Naive B cell (primary cell): Measurements from ENCODE around the gene SPTSSB. TPM values are rescaled to one million over a fixed set of nuclear protein-coding genes. Genes with fewer than 3 reads are reported as not detected.

ENCODE experiments used
- ATAC-seq, 2 donors: fragments of 150-1000 bp; cut with Tn5 transposase; 2 replicates each; pipeline ENCODE4 v1.10.0; 2021; ENCODE audit warnings: low read depth in 2 of 2, mild to moderate bottlenecking in 2 of 2, moderate library complexity in 2 of 2
- DNase-seq: peaks from one replicate; pipeline ENCODE4 v3.0.0; 2022
- H3K27ac Mint-ChIP-seq, 6 donors: one replicate each; pipeline ENCODE4 v1.8.0; 2020 to 2022; ENCODE audit warnings: mild to moderate bottlenecking in 6 of 6, mixed read lengths in 6 of 6, moderate library complexity in 5 of 6, inconsistent platforms in 2 of 6
- H3K27me3 Mint-ChIP-seq, 3 donors: one replicate each; pipeline ENCODE4 v1.8.0; 2021 to 2022; ENCODE audit warnings: mixed read lengths in 3 of 3, mild to moderate bottlenecking in 1 of 3
- H3K36me3 Mint-ChIP-seq, 2 donors: one replicate each; pipeline ENCODE4 v1.8.0; 2020 to 2022; ENCODE audit warnings: mixed read lengths in 2 of 2, inconsistent platforms in 1 of 2, mild to moderate bottlenecking in 1 of 2
- H3K4me1 Mint-ChIP-seq, 3 donors: one replicate each; pipeline ENCODE4 v1.8.0; 2020 to 2022; ENCODE audit warnings: mixed read lengths in 3 of 3, inconsistent platforms in 1 of 3, mild to moderate bottlenecking in 1 of 3, moderate library complexity in 1 of 3
- H3K4me3 Mint-ChIP-seq, 8 donors: one replicate each; pipeline ENCODE4 v1.8.0; 2020 to 2022; ENCODE audit warnings: mild to moderate bottlenecking in 8 of 8, mixed read lengths in 8 of 8, moderate library complexity in 8 of 8, inconsistent platforms in 2 of 8
- H3K9me3 Mint-ChIP-seq, 7 donors: one replicate each; pipeline ENCODE4 v1.8.0; 2020 to 2022; ENCODE audit warnings: mixed read lengths in 7 of 7, mild to moderate bottlenecking in 5 of 7, inconsistent platforms in 2 of 7, moderate library complexity in 1 of 7
- polyA plus RNA-seq, 6 donors: library from polyadenylated mRNA; unstranded; fragments of 300-500 nt; fragmentation: Illumina TruSeq; gene quantifications; one replicate each; pipeline ENCODE4 v1.2.3, GENCODE V29; 2021; ENCODE audit warnings: low read depth in 6 of 6

SPTSSB gene
- polyA plus RNA-seq, 6 donors from 2014 or later, result 0.23 TPM; not detected in 5

GRCh38 chr3:161343986-161344385 lies 27.3 kb downstream of the SPTSSB start:
- no peaks in the 10 kb centered on the region for H3K36me3 Mint-ChIP-seq
- H3K9me3 Mint-ChIP-seq, result peaks cover 0 to 2% (median 0%) of the 10 kb centered on the region in 7 donors
- DNase-seq, result no peak
- H3K27me3 Mint-ChIP-seq, result peaks cover 8 to 28% (median 14%) of the 10 kb centered on the region in 3 donors
- no peak overlapping the region for H3K4me3 Mint-ChIP-seq
- H3K27ac Mint-ChIP-seq, result no peak overlapping the region
- no peak for ATAC-seq
- H3K4me1 Mint-ChIP-seq, result no peaks in the 10 kb centered on the region

GRCh38 chr3:161343540-161343939 lies 27.8 kb downstream of the SPTSSB start:
- no peaks in the 10 kb centered on the region for H3K4me1 Mint-ChIP-seq
- H3K9me3 Mint-ChIP-seq, result peaks cover 0 to 2% (median 0%) of the 10 kb centered on the region in 7 donors
- H3K36me3 Mint-ChIP-seq, result no peaks in the 10 kb centered on the region
- H3K27me3 Mint-ChIP-seq, result peaks cover 8 to 26% (median 15%) of the 10 kb centered on the region in 3 donors
- H3K4me3 Mint-ChIP-seq, result no peak overlapping the region
- ATAC-seq (no peak), DNase-seq (no peak)
- H3K27ac Mint-ChIP-seq, result no peak overlapping the region

GRCh38 chr3:161342629-161343028 lies 28.7 kb downstream of the SPTSSB start:
- Mint-ChIP-seq H3K27ac (no peak overlapping the region), H3K36me3 (no peaks in the 10 kb centered on the region), H3K27me3 (peaks cover 8 to 26% (median 12%) of the 10 kb centered on the region in 3 donors), H3K4me3 (no peak overlapping the region), H3K4me1 (no peaks in the 10 kb centered on the region), H3K9me3 (peaks cover 0 to 2% (median 0%) of the 10 kb centered on the region in 7 donors)
- DNase-seq (no peak), ATAC-seq (no peak)

- DNase-seq (no peak), ATAC-seq (no peak)
- H3K4me1 Mint-ChIP-seq, result no peaks in the 10 kb centered on the region
- no peak overlapping the region for H3K27ac Mint-ChIP-seq
- H3K27me3 Mint-ChIP-seq, result peaks cover 12 to 16% (median 14%) of the 10 kb centered on the region in 3 donors
- no peaks in the 10 kb centered on the region for H3K36me3 Mint-ChIP-seq
- no peak overlapping the region for H3K4me3 Mint-ChIP-seq
- H3K9me3 Mint-ChIP-seq, result peaks cover 0 to 8% (median 0%) of the 10 kb centered on the region in 7 donors
These were observed 31.5 kb downstream of the SPTSSB start for GRCh38 chr3:161339517-161340500.

- no peak for DNase-seq
- peaks cover 12 to 16% (median 13%) of the 10 kb centered on the region in 3 donors for H3K27me3 Mint-ChIP-seq
- no peak for ATAC-seq
- H3K4me3 Mint-ChIP-seq, result no peak overlapping the region
- H3K27ac Mint-ChIP-seq, result no peak overlapping the region
- no peaks in the 10 kb centered on the region for H3K36me3 Mint-ChIP-seq
- H3K4me1 Mint-ChIP-seq, result no peaks in the 10 kb centered on the region
- peaks cover 0 to 8% (median 0%) of the 10 kb centered on the region in 7 donors for H3K9me3 Mint-ChIP-seq
These were observed 34.0 kb downstream of the SPTSSB start for GRCh38 chr3:161337311-161337710.

GRCh38 chr3:161336661-161337060 lies 34.7 kb downstream of the SPTSSB start:
- H3K4me1 Mint-ChIP-seq, result no peaks in the 10 kb centered on the region
- no peak overlapping the region for H3K27ac Mint-ChIP-seq
- H3K9me3 Mint-ChIP-seq, result peaks cover 0 to 8% (median 0%) of the 10 kb centered on the region in 7 donors
- ATAC-seq (no peak), DNase-seq (no peak)
- H3K4me3 Mint-ChIP-seq, result no peak overlapping the region
- H3K36me3 Mint-ChIP-seq, result no peaks in the 10 kb centered on the region
- H3K27me3 Mint-ChIP-seq, result peaks cover 12 to 16% (median 12%) of the 10 kb centered on the region in 3 donors

- H3K27me3 Mint-ChIP-seq, result peaks cover 11 to 26% (median 24%) of the 10 kb centered on the region in 3 donors
- H3K4me3 Mint-ChIP-seq, result no peak overlapping the region
- no peaks in the 10 kb centered on the region for H3K36me3 Mint-ChIP-seq
- H3K27ac Mint-ChIP-seq, result no peak overlapping the region
- ATAC-seq (no peak), DNase-seq (no peak)
- no peaks in the 10 kb centered on the region for H3K4me1 Mint-ChIP-seq
- H3K9me3 Mint-ChIP-seq, result peaks cover 0 to 8% (median 0%) of the 10 kb centered on the region in 7 donors
These were observed 37.6 kb downstream of the SPTSSB start for GRCh38 chr3:161333696-161334095.

- Mint-ChIP-seq H3K27me3 (peaks cover 15 to 26% (median 24%) of the 10 kb centered on the region in 3 donors), H3K27ac (no peak overlapping the region), H3K36me3 (no peaks in the 10 kb centered on the region), H3K4me1 (no peaks in the 10 kb centered on the region), H3K9me3 (peaks cover 0 to 8% (median 0%) of the 10 kb centered on the region in 7 donors), H3K4me3 (no peak overlapping the region)
- no peak for DNase-seq
- ATAC-seq, result no peak
These were observed 38.5 kb downstream of the SPTSSB start for GRCh38 chr3:161332792-161333191.

- Mint-ChIP-seq H3K4me3 (no peak overlapping the region), H3K9me3 (peaks cover 9 to 27% (median 12%) of the 10 kb centered on the region in 7 donors), H3K36me3 (peaks cover 5% of the 10 kb centered on the region in 2 donors), H3K4me1 (no peaks in the 10 kb centered on the region), H3K27me3 (peaks cover 17 to 23% (median 19%) of the 10 kb centered on the region in 3 donors), H3K27ac (no peak overlapping the region)
- no peak for ATAC-seq
- DNase-seq, result no peak
These were observed 46.3 kb downstream of the SPTSSB start for GRCh38 chr3:161325059-161325458.

- no peak overlapping the region for H3K27ac Mint-ChIP-seq
- peaks cover 11 to 19% (median 13%) of the 10 kb centered on the region in 3 donors for H3K27me3 Mint-ChIP-seq
- ATAC-seq, result no peak
- no peak overlapping the region for H3K4me3 Mint-ChIP-seq
- H3K4me1 Mint-ChIP-seq, result no peaks in the 10 kb centered on the region
- peaks cover 5 to 9% of the 10 kb centered on the region in 2 donors for H3K36me3 Mint-ChIP-seq
- DNase-seq, result no peak
- peaks cover 10 to 28% (median 17%) of the 10 kb centered on the region in 7 donors for H3K9me3 Mint-ChIP-seq
These were observed 47.2 kb downstream of the SPTSSB start for GRCh38 chr3:161323926-161324621.

- Mint-ChIP-seq H3K27me3 (peaks cover 11 to 13% (median 12%) of the 10 kb centered on the region in 3 donors), H3K9me3 (peaks cover 9 to 28% (median 18%) of the 10 kb centered on the region in 7 donors), H3K27ac (no peak overlapping the region), H3K4me3 (no peak overlapping the region), H3K4me1 (no peaks in the 10 kb centered on the region), H3K36me3 (peaks cover 5 to 9% of the 10 kb centered on the region in 2 donors)
- ATAC-seq (no peak), DNase-seq (no peak)
These were observed 48.3 kb downstream of the SPTSSB start for GRCh38 chr3:161322781-161323568.

GRCh38 chr3:161320837-161321236 lies 50.5 kb downstream of the SPTSSB start:
- ATAC-seq (no peak), DNase-seq (no peak)
- peaks cover 5 to 9% of the 10 kb centered on the region in 2 donors for H3K36me3 Mint-ChIP-seq
- no peak overlapping the region for H3K27ac Mint-ChIP-seq
- peaks cover 18 to 27% (median 21%) of the 10 kb centered on the region in 3 donors for H3K27me3 Mint-ChIP-seq
- no peaks in the 10 kb centered on the region for H3K4me1 Mint-ChIP-seq
- peaks cover 9 to 30% (median 16%) of the 10 kb centered on the region in 7 donors for H3K9me3 Mint-ChIP-seq
- H3K4me3 Mint-ChIP-seq, result no peak overlapping the region

GRCh38 chr3:161319867-161320266 lies 51.5 kb downstream of the SPTSSB start:
- Mint-ChIP-seq H3K4me3 (no peak overlapping the region), H3K36me3 (peaks cover 5 to 9% of the 10 kb centered on the region in 2 donors), H3K27me3 (peaks cover 24 to 30% (median 26%) of the 10 kb centered on the region in 3 donors), H3K27ac (no peak overlapping the region), H3K4me1 (no peaks in the 10 kb centered on the region), H3K9me3 (peaks cover 9 to 30% (median 16%) of the 10 kb centered on the region in 7 donors)
- DNase-seq (no peak), ATAC-seq (no peak)
